K562 (cell line): ENCODE measurements around the gene WTIP. TPM values are rescaled to one million over a fixed set of nuclear protein-coding genes. Genes with fewer than 3 reads are reported as not detected.

Experiments
- ATAC-seq: fragments of 200-7000 bp; cut with Tn5 transposase; 3 replicates; pipeline ENCODE4 v1.9.1; 2020; ENCODE audit warnings: moderate library complexity
- BruUV-seq: library from RNA; stranded (reverse); fragments of 400-500 nt; replicated peaks from 2 replicates; lab custom pipeline; 2021; lab: Mats Ljungman, UMichigan
- CTCF ChIA-PET: fragments of 300-600 bp; formaldehyde crosslinking; extraction: SDS; loops from one replicate; lab custom pipeline; 2021; ENCODE audit warnings: low intra/inter-chr PET ratio; lab: Yijun Ruan, JAX
- POLR2A ChIA-PET: fragments of 300-600, 350-650 bp; sonication (Branson Sonifier 250); formaldehyde crosslinking; extraction: SDS; loops from one replicate; lab custom pipeline; 2021; ENCODE audit warnings: antibody characterized with exemption, inconsistent platforms; lab: Yijun Ruan, JAX
- DNase-seq, 4 experiments: peaks; one replicate each; pipeline versions ENCODE4 v3.0.0 to v3.0.0-alpha.2; 2011 to 2018; ENCODE audit warnings: low spot score in 3 of 4, mixed read lengths in 3 of 4; ENCODE audit errors: extremely low read depth in 1 of 4
- FAIRE-seq: peaks from 2 replicates; lab custom pipeline; 2011; peaks lifted over from hg19 to GRCh38; lab: Jason Lieb, UNC
- H2AFZ ChIP-seq: 2 replicates; pipeline ENCODE4 v1.6.0; 2011; ENCODE audit warnings: low read depth, low read length, control low read depth, inconsistent platforms
- H3K27ac ChIP-seq: fragments of 200-600 bp; 3 replicates; pipeline ENCODE4 v1.8.0; 2011; ENCODE audit warnings: low read depth, mild to moderate bottlenecking, control low read depth, inconsistent platforms, low read length, moderate library complexity, mixed read lengths; ENCODE audit errors: extremely low read depth
- H3K27me3 ChIP-seq, 2 experiments: fragments of 300-600 bp in 1 of 2; 2 replicates in 1 of 2; 3 replicates in 1 of 2; pipeline versions ENCODE4 v1.6.0 to v1.8.0; 2011; ENCODE audit warnings: inconsistent platforms in 2 of 2, low read length in 2 of 2, mild to moderate bottlenecking in 1 of 2, mixed read lengths in 1 of 2, moderate library complexity in 1 of 2; ENCODE audit not compliant: control insufficient read depth in 2 of 2, insufficient read depth in 2 of 2
- H3K36me3 ChIP-seq: fragments of 300-600 bp; 3 replicates; pipeline ENCODE4 v1.8.0; 2011; ENCODE audit warnings: mild to moderate bottlenecking, low read length, inconsistent platforms; ENCODE audit not compliant: control insufficient read depth, insufficient read depth
- H3K4me1 ChIP-seq, 2 experiments: fragments of 200-600 bp in 1 of 2; replicated peaks in 1 of 2; 2 replicates in 1 of 2; 3 replicates in 1 of 2; pipeline versions ENCODE4 v1.5.1 to v1.8.0; 2011; ENCODE audit warnings: inconsistent platforms in 2 of 2, low read length in 2 of 2, mild to moderate bottlenecking in 1 of 2, mixed read lengths in 1 of 2, moderate library complexity in 1 of 2; ENCODE audit not compliant: control insufficient read depth in 2 of 2, insufficient read depth in 2 of 2
- H3K4me2 ChIP-seq: 2 replicates; pipeline ENCODE4 v1.6.1; 2011; ENCODE audit warnings: low read length, control low read depth, inconsistent platforms, mixed read lengths; ENCODE audit not compliant: insufficient read depth
- H3K4me3 ChIP-seq: fragments of 200-600 bp; sonication (generic), shearing (Covaris generic); 2 replicates; pipeline ENCODE4 v1.5.1; 2016; ENCODE audit warnings: control low read depth, inconsistent platforms
- H3K79me2 ChIP-seq: fragments of 200-600 bp; 3 replicates; pipeline ENCODE4 v1.8.0; 2011; ENCODE audit warnings: low read length, inconsistent platforms; ENCODE audit not compliant: control insufficient read depth, insufficient read depth
- H3K9ac ChIP-seq, 2 experiments: 2 replicates each; pipeline versions ENCODE4 v1.6.0 to v1.6.1; 2011; ENCODE audit warnings: low read depth in 2 of 2, low read length in 2 of 2, control low read depth in 1 of 2, inconsistent platforms in 1 of 2, mild to moderate bottlenecking in 1 of 2, mixed read lengths in 1 of 2; ENCODE audit not compliant: insufficient read depth in 1 of 2
- H3K9me1 ChIP-seq: one replicate; pipeline ENCODE4 v1.6.0; 2011; ENCODE audit warnings: inconsistent platforms, mild to moderate bottlenecking, low read length, moderate library complexity; ENCODE audit not compliant: control insufficient read depth, insufficient read depth
- H3K9me3 ChIP-seq: replicated peaks from 2 replicates; pipeline ENCODE4 v1.5.1; 2011; ENCODE audit warnings: low read depth, low read length, inconsistent platforms; ENCODE audit not compliant: control insufficient read depth, insufficient read depth
- H4K20me1 ChIP-seq: replicated peaks from 2 replicates; pipeline ENCODE4 v1.6.1; 2011; ENCODE audit warnings: low read length, inconsistent platforms, mixed read lengths; ENCODE audit not compliant: control insufficient read depth, insufficient read depth
- ATF3 ChIP-seq, 2 experiments: fragments of 450-650 bp in 1 of 2; sonication (generic) in 1 of 2; formaldehyde crosslinking in 1 of 2; IDR thresholded peaks in 1 of 2; conservative IDR thresholded peaks in 1 of 2; 2 replicates each; pipeline versions ENCODE4 v1.6.1 to v1.8.1; 2016 to 2023; ENCODE audit warnings: mild to moderate bottlenecking in 2 of 2, moderate library complexity in 2 of 2, inconsistent platforms in 1 of 2, missing genetic modification reagents in 1 of 2
- HNRNPL ChIP-seq: fragments of 200-400 bp; formaldehyde crosslinking; IDR thresholded peaks from 2 replicates; pipeline ENCODE4 v1.6.1; 2017; ENCODE audit warnings: low read depth, mild to moderate bottlenecking, low read length
- JUND ChIP-seq, 2 experiments: IDR thresholded peaks; 2 replicates in 1 of 2; 3 replicates in 1 of 2; pipeline ENCODE4 v1.6.1; 2011; ENCODE audit warnings: borderline replicate concordance in 2 of 2, low read depth in 2 of 2, low read length in 2 of 2, improper control_type of control experiment in 1 of 2, missing biosample characterization in 1 of 2, missing genetic modification characterization in 1 of 2, missing genetic modification reagents in 1 of 2
- MXI1 ChIP-seq: IDR thresholded peaks from 2 replicates; pipeline ENCODE4 v1.6.1; 2011; ENCODE audit warnings: low read depth, mild to moderate bottlenecking, improper control_type of control experiment, low read length
- PTRF ChIP-seq: fragments of 450-650 bp; IDR thresholded peaks from 2 replicates; pipeline ENCODE4 v1.6.1; 2016; ENCODE audit warnings: mild to moderate bottlenecking, missing genetic modification characterization, missing compliant biosample characterization
- SREBF2 ChIP-seq: sonication (generic); formaldehyde crosslinking; IDR thresholded peaks from 2 replicates; pipeline ENCODE4 v1.4.0; 2020; ENCODE audit warnings: mild to moderate bottlenecking, missing genetic modification reagents
- STAT5B ChIP-seq: fragments of 250-450 bp; sonication (Bioruptor Pico); IDR thresholded peaks from 2 replicates; pipeline ENCODE4 v1.8.0; 2021; ENCODE audit warnings: mild to moderate bottlenecking, inconsistent platforms
- WGBS: fragments of 100-300 bp; shearing (Covaris generic); methylation state at CpG from one replicate; pipeline ENCODE4 v1.1.6; 2016; ENCODE audit warnings: low coverage, mixed read lengths; ENCODE audit not compliant: insufficient coverage; ENCODE audit errors: missing lambda C conversion rate; 5-methylcytosine and 5-hydroxymethylcytosine counted together
- in situ Hi-C: fragments of 300-500 bp; cut with MboI; formaldehyde crosslinking; loops from 4 replicates; pipeline ENCODE4 v1.15.0; 2018; ENCODE audit warnings: inconsistent platforms, mixed read lengths
- intact Hi-C: fragments of 100-400 bp; cut with micrococcal nuclease; formaldehyde crosslinking; loops from 2 replicates; pipeline ENCODE4 v1.14.2; 2022
- polyA plus RNA-seq, 8 experiments: library from polyadenylated mRNA; depleted of rRNA in 4 of 8; stranded (reverse) in 5 of 8; unstranded in 3 of 8; fragments of >200 nt; fragmentation: Nextera tagmentation in 2 of 8; fragmentation: Illumina TruSeq in 1 of 8; extraction: Ambion mirVana in 2 of 8; extraction: Trizol in 1 of 8; gene quantifications; 2 replicates each; pipeline versions ENCODE4 v1.2.1 to v1.2.3, GENCODE V29; 2011 to 2014; ENCODE audit warnings: inconsistent platforms in 1 of 8, missing spikeins in 1 of 8
- total RNA-seq, 7 experiments: library from RNA; depleted of rRNA in 6 of 7; stranded (reverse); fragments of >200 nt in 6 of 7; fragmentation: Illumina TruSeq in 2 of 7; extraction: Trizol in 2 of 7; gene quantifications; 2 replicates each; pipeline versions ENCODE4 v1.2.1 to v1.2.3, GENCODE V29; 2011 to 2021; ENCODE audit warnings: low replicate concordance in 1 of 7
- TF ChIP-seq, protein P1 (sequence below), 3 experiments: fragments of 200-800 bp in 1 of 3; sonication (Bioruptor generic) in 1 of 3; sonication (generic) in 1 of 3; formaldehyde crosslinking in 1 of 3; IDR thresholded peaks; 2 replicates each; pipeline versions ENCODE4 v1.6.1 to v1.8.0; 2016 to 2022; ENCODE audit warnings: mild to moderate bottlenecking in 2 of 3, missing compliant biosample characterization in 2 of 3, missing genetic modification characterization in 2 of 3, missing genetic modification reagents in 1 of 3

The WTIP gene
- total and polyA plus RNA-seq, 9 of the 15 experiments (the other 6 are each of a cell fraction or from before 2014, with no cell fraction given): under 0.01 to 0.54 (median 0.27) TPM; not detected in 1

DNA sequence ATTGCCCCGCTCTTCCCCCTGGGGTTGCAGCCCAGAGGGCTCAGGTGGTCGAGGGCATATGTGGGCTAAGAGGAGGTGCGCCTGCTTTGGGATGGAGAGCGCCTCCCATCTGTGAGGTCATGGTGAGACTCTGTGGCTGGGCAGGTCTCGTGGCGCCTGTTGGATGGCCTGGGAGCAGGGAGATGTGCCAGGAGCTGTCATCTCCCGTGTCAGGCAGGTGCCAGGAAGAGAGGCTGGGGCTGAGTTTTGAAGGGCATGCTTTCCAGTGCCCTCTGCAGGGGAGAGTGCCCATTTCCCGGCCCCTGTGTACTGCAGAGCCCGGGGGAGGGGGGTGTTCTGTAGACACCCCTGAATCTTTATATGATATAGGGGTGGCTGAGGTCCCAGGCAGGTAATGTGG, 2.8 kb downstream of the WTIP start:
- no peaks in the 10 kb centered on the region for H3K36me3 ChIP-seq
- H4K20me1 ChIP-seq: no peaks in the 10 kb centered on the region
- H3K79me2 ChIP-seq: no peaks in the 10 kb centered on the region
- TF ChIP-seq SREBF2 (CRISPR knock-in tag) (no peak), JUND (IDR thresholded peaks at IDR 0.05; ENCODE audit: borderline replicate concordance, low read depth, low read length) (no peak), JUND (tag; IDR thresholded peaks at IDR 0.05; ENCODE audit: borderline replicate concordance, low read depth, low read length) (no peak), HNRNPL (no peak), MXI1 (no peak), PTRF (tag) (no peak), STAT5B (CRISPR knock-in tag) (no peak), ATF3 (IDR thresholded peaks at IDR 0.05) (no peak), ATF3 (CRISPR knock-in tag; conservative IDR thresholded peaks at IDR 0.05) (no peak)
- TF ChIP-seq, protein P1, sequence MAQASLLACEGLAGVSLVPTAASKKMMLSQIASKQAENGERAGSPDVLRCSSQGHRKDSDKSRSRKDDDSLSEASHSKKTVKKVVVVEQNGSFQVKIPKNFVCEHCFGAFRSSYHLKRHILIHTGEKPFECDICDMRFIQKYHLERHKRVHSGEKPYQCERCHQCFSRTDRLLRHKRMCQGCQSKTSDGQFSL (CRISPR knock-in tag; IDR thresholded peaks at IDR 0.05): no peak
- TF ChIP-seq, protein P1 (tag; IDR thresholded peaks at IDR 0.05): no peak
- H3K27me3 ChIP-seq: peaks cover 10 to 37% of the 10 kb centered on the region in 2 experiments; a peak in 4 of 5 replicates
- H3K4me2 ChIP-seq: no peak overlapping the region
- CTCF ChIA-PET: no interaction called here
- POLR2A ChIA-PET: interaction anchor here (0.6 to 2.2 kb wide), 3 partner anchors 8 to 32 kb away, joined by 3 to 9 read pairs (median 5); no protein-coding TSS in a partner anchor
- H3K9ac ChIP-seq: no peak overlapping the region; a peak in 1 of 4 replicates
- no peaks in the 10 kb centered on the region for H3K9me1 ChIP-seq
- ATAC-seq (no peak), FAIRE-seq (no peak), DNase-seq (no peak)
- no peak overlapping the region for H3K4me3 ChIP-seq
- intact Hi-C loops: no loop called here
- H2AFZ ChIP-seq: no peak overlapping the region
- no peak overlapping the region for H3K27ac ChIP-seq
- H3K4me1 ChIP-seq: no peaks in the 10 kb centered on the region; a peak in 1 of 5 replicates
- no peaks in the 10 kb centered on the region for H3K9me3 ChIP-seq
- BruUV-seq: no TSS peak
- in situ Hi-C loops: no loop called here
- 6% methylated on average over 8 of the region's 9 CpGs for WGBS
